HEK293T (cell line): Measurements from ENCODE around the gene PCDHGA2.

Experiments
- ARNT ChIP-seq: fragments of 450-650 bp; IDR thresholded peaks from 2 replicates; pipeline ENCODE4 v1.6.1; 2017; ENCODE audit warnings: mild to moderate bottlenecking
- BHLHE40 ChIP-seq: fragments of 450-650 bp; IDR thresholded peaks from 2 replicates; pipeline ENCODE4 v1.6.1; 2016; ENCODE audit warnings: mild to moderate bottlenecking, moderate library complexity, borderline replicate concordance
- FOXA1 ChIP-seq: fragments of 450-650 bp; IDR thresholded peaks from 2 replicates; pipeline ENCODE4 v1.6.1; 2016; ENCODE audit warnings: mild to moderate bottlenecking
- FOXK2 ChIP-seq: fragments of 450-650 bp; IDR thresholded peaks from 2 replicates; pipeline ENCODE4 v1.6.1; 2016; ENCODE audit warnings: mild to moderate bottlenecking

DNA sequence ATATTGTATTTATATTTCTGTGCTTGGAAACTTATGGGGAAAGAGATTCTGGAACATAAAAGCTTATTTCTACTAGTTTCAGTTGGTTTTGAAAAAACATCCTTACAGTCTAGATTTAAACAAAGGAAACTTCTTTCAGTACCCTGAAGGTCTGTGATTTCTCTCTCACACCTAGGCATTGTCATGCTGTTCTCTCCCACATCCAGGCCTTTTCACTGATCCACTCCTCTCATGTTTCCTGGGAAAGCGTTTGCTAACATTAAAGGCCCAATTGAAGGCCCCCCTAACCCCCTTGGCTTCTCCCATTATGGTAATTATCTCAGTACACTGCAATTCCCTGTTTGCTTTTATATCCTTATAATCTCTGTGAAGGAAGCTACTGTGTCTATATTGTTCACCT lies 4.2 kb downstream of the PCDHGA2 start:
- TF ChIP-seq FOXK2 = no peak
- no peak for TF ChIP-seq FOXA1
- TF ChIP-seq ARNT = no peak
- TF ChIP-seq BHLHE40 = no peak
